CD4-positive, alpha-beta T cell (primary cell): ENCODE results near the gene TTLL4. TPM values are rescaled to one million over a fixed set of nuclear protein-coding genes. Genes with fewer than 3 reads are reported as not detected.

Experiments
- ATAC-seq: fragments of 200-7000 bp; cut with Tn5 transposase; one replicate; pipeline ENCODE4 v1.10.0; 2022; ENCODE audit warnings: mild to moderate bottlenecking; ENCODE audit not compliant: poor library complexity
- CTCF ChIA-PET: fragments of 350-600 bp; sonication (Branson Sonifier 250); formaldehyde crosslinking; loops from one replicate; lab custom pipeline; 2021; ENCODE audit warnings: antibody characterized with exemption, inconsistent platforms; lab: Charles Lee
- POLR2A ChIA-PET: fragments of 350-600 bp; sonication (Branson Sonifier 250); formaldehyde crosslinking; loops from one replicate; lab custom pipeline; 2021; ENCODE audit warnings: antibody characterized with exemption, inconsistent platforms; lab: Charles Lee
- DNase-seq, 14 experiments: peaks; one replicate each; pipeline ENCODE4 v3.0.0-alpha.2; 2013 to 2020; ENCODE audit warnings: mixed read lengths in 2 of 14
- H3K27ac ChIP-seq, 2 donors: one replicate each; pipeline versions ENCODE4 v1.5.1 to v1.7.0; 2013; ENCODE audit warnings: low read length in 2 of 2, low read depth in 1 of 2, mild to moderate bottlenecking in 1 of 2
- H3K27me3 ChIP-seq, 2 experiments: 1 replicate in 1 of 2; 2 replicates in 1 of 2; pipeline versions ENCODE4 v1.6.1 to v1.7.0; 2013; ENCODE audit warnings: low read length in 2 of 2, control low read depth in 1 of 2, mild to moderate bottlenecking in 1 of 2, moderate library complexity in 1 of 2; ENCODE audit not compliant: insufficient read depth in 2 of 2, control insufficient read depth in 1 of 2
- H3K36me3 ChIP-seq: one replicate; pipeline ENCODE4 v1.6.1; 2013; ENCODE audit warnings: low read length, control low read depth; ENCODE audit not compliant: insufficient read depth
- H3K4me1 ChIP-seq: one replicate; pipeline ENCODE4 v1.6.1; 2013; ENCODE audit warnings: low read length, control low read depth; ENCODE audit not compliant: insufficient read depth
- H3K4me3 ChIP-seq: one replicate; pipeline ENCODE4 v1.5.1; 2013; ENCODE audit warnings: mild to moderate bottlenecking, low read length, moderate library complexity
- H3K9me3 ChIP-seq, 2 experiments: 1 replicate in 1 of 2; 2 replicates in 1 of 2; pipeline versions ENCODE4 v1.6.1 to v1.7.0; 2013; ENCODE audit warnings: low read length in 2 of 2, mild to moderate bottlenecking in 2 of 2, control low read depth in 1 of 2, moderate library complexity in 1 of 2; ENCODE audit not compliant: control insufficient read depth in 1 of 2, insufficient read depth in 1 of 2
- H3K27ac Mint-ChIP-seq: one replicate; pipeline ENCODE4 v1.8.0; 2020; ENCODE audit warnings: mixed read lengths
- H3K27me3 Mint-ChIP-seq: one replicate; pipeline ENCODE4 v1.8.0; 2021; ENCODE audit warnings: mixed read lengths
- H3K36me3 Mint-ChIP-seq: one replicate; pipeline ENCODE4 v1.8.0; 2021; ENCODE audit warnings: low read depth, mixed read lengths
- H3K4me1 Mint-ChIP-seq: one replicate; pipeline ENCODE4 v1.8.0; 2021; ENCODE audit warnings: low read depth, mixed read lengths
- H3K4me3 Mint-ChIP-seq: one replicate; pipeline ENCODE4 v1.8.0; 2020; ENCODE audit warnings: mild to moderate bottlenecking, mixed read lengths
- H3K9me3 Mint-ChIP-seq: one replicate; pipeline ENCODE4 v1.8.0; 2020; ENCODE audit warnings: mixed read lengths
- intact Hi-C, 2 experiments: fragments of 100-400 bp; cut with DNase I in 1 of 2; cut with micrococcal nuclease in 1 of 2; formaldehyde crosslinking; loops; one replicate each; pipeline versions ENCODE4 v1.15.1 to v1.9.0; 2023 to 2025; cut with DNase I, micrococcal nuclease
- total RNA-seq, 174 experiments: library from RNA in 2 of 174; stranded (reverse) in 2 of 174; gene quantifications; one replicate each; pipeline ENCODE4 v1.2.3 and lab custom pipeline; 2021 to 2026
- TF ChIP-seq, protein P1 (sequence below): fragments of 200-600 bp; IDR thresholded peaks from one replicate; pipeline ENCODE4 v1.8.0; 2022; ENCODE audit warnings: antibody characterized with exemption, mild to moderate bottlenecking

TTLL4 gene
- total RNA-seq, 2 experiments from 2014 or later: 7.3 to 10.8 TPM

DNA sequence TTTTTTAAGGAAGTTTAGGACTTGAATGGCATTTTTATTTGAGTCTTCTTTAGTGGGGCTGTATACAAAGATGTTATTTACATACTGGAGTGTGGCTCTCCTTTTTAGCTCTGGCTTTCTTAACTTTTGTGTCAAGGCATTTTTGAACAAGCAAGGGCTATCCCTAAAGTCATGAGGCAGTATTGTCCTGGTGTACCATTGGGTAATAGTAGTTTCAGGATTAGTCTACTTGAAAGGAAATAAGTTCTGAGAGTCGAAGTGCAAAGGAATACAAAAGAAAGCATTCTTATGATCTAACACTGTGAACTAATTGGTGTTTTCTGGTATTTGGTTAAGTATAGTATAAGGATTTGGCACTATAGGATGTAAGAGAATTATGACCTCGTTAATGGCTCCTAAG is 69.4 kb downstream of the TTLL4 start:
- peaks cover 17% of the 10 kb centered on the region for H3K36me3 Mint-ChIP-seq
- H3K27ac ChIP-seq: no peak overlapping the region
- H3K27ac Mint-ChIP-seq: no peak overlapping the region
- intact Hi-C loops: no loop called here
- CTCF ChIA-PET: no interaction called here
- peaks cover 28 to 30% of the 10 kb centered on the region in 2 experiments for H3K27me3 ChIP-seq
- DNase-seq (no peak), ATAC-seq (no peak)
- no peak overlapping the region for H3K4me3 Mint-ChIP-seq
- peaks cover 63% of the 10 kb centered on the region for H3K27me3 Mint-ChIP-seq
- peaks cover 7% of the 10 kb centered on the region for H3K4me1 Mint-ChIP-seq
- POLR2A ChIA-PET: no interaction called here
- peaks cover 4% of the 10 kb centered on the region for H3K9me3 Mint-ChIP-seq
- H3K4me3 ChIP-seq: no peak overlapping the region
- peaks cover 15 to 17% of the 10 kb centered on the region in 2 experiments for H3K9me3 ChIP-seq
- no peaks in the 10 kb centered on the region for H3K36me3 ChIP-seq
- H3K4me1 ChIP-seq: peaks cover 7% of the 10 kb centered on the region
- TF ChIP-seq, protein P1, sequence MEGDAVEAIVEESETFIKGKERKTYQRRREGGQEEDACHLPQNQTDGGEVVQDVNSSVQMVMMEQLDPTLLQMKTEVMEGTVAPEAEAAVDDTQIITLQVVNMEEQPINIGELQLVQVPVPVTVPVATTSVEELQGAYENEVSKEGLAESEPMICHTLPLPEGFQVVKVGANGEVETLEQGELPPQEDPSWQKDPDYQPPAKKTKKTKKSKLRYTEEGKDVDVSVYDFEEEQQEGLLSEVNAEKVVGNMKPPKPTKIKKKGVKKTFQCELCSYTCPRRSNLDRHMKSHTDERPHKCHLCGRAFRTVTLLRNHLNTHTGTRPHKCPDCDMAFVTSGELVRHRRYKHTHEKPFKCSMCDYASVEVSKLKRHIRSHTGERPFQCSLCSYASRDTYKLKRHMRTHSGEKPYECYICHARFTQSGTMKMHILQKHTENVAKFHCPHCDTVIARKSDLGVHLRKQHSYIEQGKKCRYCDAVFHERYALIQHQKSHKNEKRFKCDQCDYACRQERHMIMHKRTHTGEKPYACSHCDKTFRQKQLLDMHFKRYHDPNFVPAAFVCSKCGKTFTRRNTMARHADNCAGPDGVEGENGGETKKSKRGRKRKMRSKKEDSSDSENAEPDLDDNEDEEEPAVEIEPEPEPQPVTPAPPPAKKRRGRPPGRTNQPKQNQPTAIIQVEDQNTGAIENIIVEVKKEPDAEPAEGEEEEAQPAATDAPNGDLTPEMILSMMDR: no peak

DNA sequence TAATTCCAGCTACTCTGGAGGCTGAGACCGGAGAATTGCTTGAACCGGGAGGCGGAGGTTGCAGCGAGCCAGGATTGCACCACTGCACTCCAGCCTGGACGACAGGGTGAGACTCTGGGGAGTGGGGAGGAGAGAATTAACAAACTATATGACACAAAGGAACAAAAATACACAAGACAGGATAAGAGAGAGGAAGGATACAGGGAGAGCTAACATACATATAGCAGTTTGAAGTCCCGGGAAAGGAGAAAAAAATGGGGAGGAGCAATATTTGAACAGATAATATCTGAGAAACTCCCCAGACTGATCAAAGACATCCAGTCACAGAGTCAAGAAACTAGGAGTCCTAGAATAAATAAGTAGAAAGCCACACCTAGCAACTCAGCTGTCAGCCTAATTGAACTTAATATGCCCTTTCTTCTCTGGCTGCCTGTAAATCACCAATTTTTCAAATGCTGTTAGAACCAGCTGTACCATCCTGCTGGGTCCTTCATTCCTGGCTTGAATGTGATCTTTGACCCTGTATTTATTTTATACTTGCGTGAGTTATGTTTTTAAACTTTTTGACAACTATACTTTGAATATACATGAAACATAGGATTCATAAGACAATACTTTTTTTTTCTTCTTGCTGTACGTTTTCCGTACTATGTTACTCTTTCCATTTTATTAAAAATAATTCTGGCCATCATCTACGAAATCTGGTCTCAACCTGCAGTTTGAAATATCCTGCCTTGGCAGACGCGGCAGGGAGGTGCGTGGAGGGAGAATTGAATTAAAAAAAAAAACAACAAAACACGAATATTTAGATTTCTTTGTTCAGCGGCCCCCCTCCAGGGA is 70.4 kb downstream of the TTLL4 start:
- Mint-ChIP-seq H3K4me3 (no peak overlapping the region), H3K27ac (no peak overlapping the region), H3K9me3 (peaks cover 4% of the 10 kb centered on the region), H3K4me1 (peaks cover 7% of the 10 kb centered on the region), H3K36me3 (peaks cover 15% of the 10 kb centered on the region), H3K27me3 (peaks cover 73% of the 10 kb centered on the region)
- DNase-seq (no peak), ATAC-seq (no peak)
- Histone ChIP-seq H3K27me3 (peaks cover 28 to 34% of the 10 kb centered on the region in 2 experiments), H3K4me1 (peaks cover 7% of the 10 kb centered on the region), H3K36me3 (no peaks in the 10 kb centered on the region), H3K9me3 (peaks cover 13 to 17% of the 10 kb centered on the region in 2 experiments), H3K4me3 (peak overlapping the region; percentile 28), H3K27ac (no peak overlapping the region)
- ChIA-PET CTCF (no interaction called here), POLR2A (interaction anchor here (0.6 kb wide), 1 partner anchor 832 kb away, joined by 3 read pairs; no protein-coding TSS in a partner anchor)
- intact Hi-C loops: no loop called here
- TF ChIP-seq, protein P1: no peak

- H3K9me3 ChIP-seq: peaks cover 5 to 11% of the 10 kb centered on the region in 2 experiments
- H3K4me1 Mint-ChIP-seq: peaks cover 7% of the 10 kb centered on the region
- H3K27me3 Mint-ChIP-seq: peaks cover 81% of the 10 kb centered on the region
- H3K27ac ChIP-seq: no peak within 1 kb of the TSS
- peaks cover 4% of the 10 kb centered on the region for H3K9me3 Mint-ChIP-seq
- peaks cover 11% of the 10 kb centered on the region for H3K36me3 Mint-ChIP-seq
- no peaks in the 10 kb centered on the region for H3K36me3 ChIP-seq
- H3K27ac Mint-ChIP-seq: no peak within 1 kb of the TSS
- CTCF ChIA-PET: no interaction called here
- no peak for DNase-seq
- H3K27me3 ChIP-seq: peaks cover 28 to 36% of the 10 kb centered on the region in 2 experiments
- peak within 1 kb of the TSS; percentile 28 for H3K4me3 ChIP-seq
- no peak within 1 kb of the TSS for H3K4me3 Mint-ChIP-seq
- no peak for ATAC-seq
- intact Hi-C loops: no loop called here
- TF ChIP-seq, protein P1: no peak
- peaks cover 7% of the 10 kb centered on the region for H3K4me1 ChIP-seq
- POLR2A ChIA-PET: interaction anchor here (0.6 kb wide), 1 partner anchor 833 kb away, joined by 3 read pairs; no protein-coding TSS in a partner anchor
Measured at GRCh38 chr2:218781691-218782527, 71.3 kb downstream of the TTLL4 start, which contains the start of gene CYP27A1. CYP27A1 (plus strand) TSS chr2:218782147; CDS start chr2:218782183, 36 bp downstream.
